ENCODE data around the gene EBF3. TPM values are rescaled to one million over a fixed set of nuclear protein-coding genes. Genes with fewer than 3 reads are reported as not detected.

The EBF3 gene
- total RNA-seq, 1 donor from 2014 or later = 0.82 TPM

DNA sequence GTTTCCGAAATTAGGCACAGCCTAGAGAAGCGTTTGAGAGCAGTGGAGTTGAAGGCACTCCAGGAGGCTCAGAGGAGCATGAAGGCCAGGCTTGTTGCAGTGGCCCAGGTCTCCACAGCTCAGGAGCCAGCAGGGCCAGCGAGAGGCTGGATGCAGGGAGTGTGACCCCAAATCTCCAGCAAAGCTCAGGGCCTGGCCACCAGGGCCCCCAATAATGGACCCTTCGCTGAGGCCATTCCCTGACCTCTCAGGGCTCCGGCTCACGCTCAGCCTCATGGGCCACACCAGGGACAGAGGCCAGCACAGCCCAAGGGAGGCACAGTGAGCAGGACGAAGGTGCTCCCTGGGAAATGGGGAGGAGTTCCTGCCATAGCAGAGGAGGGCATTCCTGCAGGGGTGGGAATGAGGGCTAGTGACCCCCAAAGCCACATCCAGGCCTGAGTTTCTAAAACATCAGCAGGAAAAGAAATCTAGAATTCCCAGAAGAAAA lies 47.5 kb downstream of the EBF3 start:
- FAIRE-seq = no peak
- no peak for DNase-seq (ENCODE audit: low spot score in 2 of 2)

DNA sequence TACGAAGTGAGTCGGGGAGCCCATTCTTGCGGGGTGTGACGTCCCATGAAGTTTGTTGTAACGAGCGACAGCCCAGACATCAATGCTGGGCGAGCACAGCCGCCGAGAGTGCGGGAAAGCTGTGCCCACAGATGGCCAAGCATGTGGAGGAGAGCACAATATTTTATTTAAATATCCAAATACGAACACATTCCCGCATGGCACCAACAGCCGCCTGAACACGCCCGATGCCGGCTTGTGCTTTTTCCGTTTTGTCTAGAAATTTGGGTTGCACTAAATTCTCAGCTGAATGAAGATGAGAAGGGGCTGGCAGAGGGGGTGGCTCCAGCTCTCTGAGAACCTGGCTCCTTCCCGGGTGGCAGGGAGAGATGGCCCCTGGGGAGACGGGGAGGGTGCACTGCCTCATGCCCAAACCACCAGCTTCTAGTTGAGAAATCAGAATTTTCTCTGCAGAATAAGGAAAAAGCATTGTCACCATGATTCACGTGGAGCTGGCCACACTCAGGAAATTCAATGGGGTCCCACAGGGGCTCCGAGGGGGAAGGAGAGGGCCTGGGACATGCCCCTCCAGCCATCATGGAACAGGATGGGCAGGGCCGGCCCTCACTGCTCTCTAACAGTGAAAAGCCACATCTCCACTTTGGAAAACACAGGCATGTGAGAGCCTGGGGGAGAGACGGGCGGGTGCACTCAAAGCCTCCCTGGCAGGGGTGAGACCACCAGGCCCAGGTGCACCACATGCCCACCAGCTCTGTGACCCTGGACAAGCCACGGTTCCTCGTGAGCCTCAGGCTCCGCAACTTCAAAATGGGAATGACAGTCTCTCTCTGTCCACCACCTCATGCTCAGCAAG lies 48.3 kb downstream of the EBF3 start:
- no peak for FAIRE-seq
- DNase-seq (ENCODE audit: low spot score in 2 of 2) = no peak

DNA sequence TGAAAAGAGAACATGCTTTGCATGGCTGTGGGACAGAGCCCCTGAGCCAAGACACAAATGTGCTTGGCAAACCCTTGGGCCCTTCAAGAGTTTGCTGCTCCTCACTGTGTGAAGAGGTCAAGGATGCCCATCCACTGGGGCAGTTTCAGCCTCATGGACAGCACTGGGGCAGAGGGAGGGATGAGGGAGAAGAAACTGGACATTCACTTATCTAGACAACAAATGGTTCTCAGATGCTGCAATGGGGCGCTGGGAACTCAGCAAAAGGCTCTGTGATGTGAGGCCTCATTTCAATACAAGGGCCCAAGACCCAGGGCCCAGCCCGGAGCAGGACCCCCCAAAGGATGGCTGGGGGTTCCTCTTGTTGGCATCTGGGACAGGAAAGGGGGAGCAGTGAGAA lies 49.1 kb downstream of the EBF3 start:
- no peak for DNase-seq (ENCODE audit: low spot score in 2 of 2)
- FAIRE-seq = no peak

DNA sequence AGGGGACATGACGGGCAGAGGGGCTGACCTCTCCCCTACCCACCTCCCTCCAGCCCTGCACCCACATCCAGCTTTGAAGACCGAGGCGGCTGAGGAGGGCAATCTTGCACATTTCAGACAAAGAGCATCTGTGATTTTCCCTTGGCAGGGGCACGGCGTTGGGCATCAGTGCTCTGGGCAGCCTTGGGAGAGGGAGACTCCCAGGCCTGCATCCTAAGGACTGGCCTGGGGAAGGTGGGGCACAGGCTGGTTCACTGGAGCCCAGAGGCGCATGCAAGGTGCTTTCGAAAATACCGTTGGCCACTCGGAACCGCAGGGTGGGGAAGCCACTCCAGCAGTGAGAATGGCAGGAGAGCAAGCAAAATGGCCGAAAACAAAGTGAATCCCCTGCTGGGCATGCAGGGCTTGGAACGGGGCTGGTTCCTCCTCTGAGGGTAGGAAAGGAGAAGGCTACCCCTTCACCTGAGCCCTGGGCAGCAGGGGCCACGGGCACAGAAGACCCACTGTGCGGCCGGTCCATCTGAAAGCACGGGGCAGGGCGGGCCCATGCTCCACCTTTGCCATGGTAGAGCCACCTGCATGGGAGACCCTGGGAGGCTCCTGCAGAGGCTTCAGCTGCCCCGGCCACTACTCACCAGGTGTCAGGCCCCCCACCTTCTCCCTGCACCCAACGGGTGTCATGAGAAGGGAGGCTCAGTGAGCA lies 49.8 kb downstream of the EBF3 start:
- no peak for FAIRE-seq
- DNase-seq (ENCODE audit: low spot score in 2 of 2) = no peak

DNA sequence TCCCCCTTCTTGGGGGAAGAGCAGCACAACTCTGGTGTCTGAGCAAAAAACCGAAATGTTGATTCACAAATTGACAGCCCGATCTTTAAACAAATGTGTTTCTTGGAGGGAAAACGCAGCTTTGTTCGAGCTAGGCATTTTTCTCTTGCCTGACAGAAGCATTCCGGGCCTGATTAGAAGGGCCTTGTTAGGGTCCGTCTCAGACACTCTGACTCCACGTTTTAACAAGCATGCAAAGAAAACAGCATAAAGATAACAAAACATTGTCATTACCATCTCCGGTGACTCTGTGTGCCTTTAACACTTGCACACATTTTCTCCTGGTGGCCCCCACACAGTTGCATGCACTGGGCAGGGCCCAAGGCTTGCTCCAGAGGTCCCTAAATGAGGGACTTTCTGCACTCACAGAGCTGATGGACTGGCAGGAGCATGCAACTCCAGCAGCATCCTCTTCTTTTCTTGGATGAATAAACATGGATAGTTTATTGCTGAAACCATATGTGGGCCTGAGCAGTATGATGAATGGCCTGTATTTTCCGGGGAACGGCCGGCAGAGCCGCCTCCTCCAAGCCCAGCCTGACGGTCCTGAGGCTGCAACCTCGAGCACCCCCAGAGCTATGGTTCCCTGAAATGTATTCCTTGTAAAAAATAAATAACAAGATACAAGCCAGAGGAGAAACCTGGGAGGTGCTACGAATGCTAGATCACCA lies 50.9 kb downstream of the EBF3 start:
- DNase-seq (ENCODE audit: low spot score in 2 of 2) (no peak), FAIRE-seq (no peak)

DNA sequence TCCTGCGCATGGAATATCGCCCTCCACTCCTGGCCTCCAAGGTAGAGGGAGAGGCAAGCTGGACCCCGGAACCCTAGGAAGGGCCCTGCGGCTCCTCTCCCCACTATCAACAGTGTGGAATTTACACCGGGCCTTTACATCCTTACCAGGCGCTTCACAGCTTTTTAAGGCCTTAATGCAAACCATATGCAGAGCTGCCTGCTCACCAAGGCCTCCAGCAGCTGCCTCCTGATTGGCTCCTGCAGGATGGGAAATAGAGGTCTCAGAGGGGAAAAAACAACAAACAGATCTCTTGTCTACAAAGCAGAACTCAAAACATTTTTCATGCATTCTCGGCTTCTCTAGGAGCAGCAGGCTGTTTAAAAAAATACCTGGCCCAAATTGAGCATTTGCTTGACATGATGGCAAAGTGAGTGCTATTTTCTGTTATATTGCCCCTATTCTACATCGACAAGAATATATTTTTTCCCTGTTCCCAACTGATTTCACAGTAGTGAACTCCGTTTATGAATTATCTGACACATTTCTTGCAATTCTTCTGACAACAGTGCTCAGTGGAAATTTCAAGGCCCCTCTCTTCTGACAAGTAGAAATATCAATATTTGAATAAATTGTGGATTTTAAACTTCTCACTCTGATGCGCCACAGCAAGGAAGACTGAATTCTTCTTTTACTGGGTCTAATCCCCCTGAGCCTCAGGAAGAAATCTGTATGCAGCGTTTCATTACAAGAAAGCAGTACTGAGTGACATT lies 51.7 kb downstream of the EBF3 start:
- FAIRE-seq (no peak), DNase-seq (ENCODE audit: low spot score in 2 of 2) (no peak)

DNA sequence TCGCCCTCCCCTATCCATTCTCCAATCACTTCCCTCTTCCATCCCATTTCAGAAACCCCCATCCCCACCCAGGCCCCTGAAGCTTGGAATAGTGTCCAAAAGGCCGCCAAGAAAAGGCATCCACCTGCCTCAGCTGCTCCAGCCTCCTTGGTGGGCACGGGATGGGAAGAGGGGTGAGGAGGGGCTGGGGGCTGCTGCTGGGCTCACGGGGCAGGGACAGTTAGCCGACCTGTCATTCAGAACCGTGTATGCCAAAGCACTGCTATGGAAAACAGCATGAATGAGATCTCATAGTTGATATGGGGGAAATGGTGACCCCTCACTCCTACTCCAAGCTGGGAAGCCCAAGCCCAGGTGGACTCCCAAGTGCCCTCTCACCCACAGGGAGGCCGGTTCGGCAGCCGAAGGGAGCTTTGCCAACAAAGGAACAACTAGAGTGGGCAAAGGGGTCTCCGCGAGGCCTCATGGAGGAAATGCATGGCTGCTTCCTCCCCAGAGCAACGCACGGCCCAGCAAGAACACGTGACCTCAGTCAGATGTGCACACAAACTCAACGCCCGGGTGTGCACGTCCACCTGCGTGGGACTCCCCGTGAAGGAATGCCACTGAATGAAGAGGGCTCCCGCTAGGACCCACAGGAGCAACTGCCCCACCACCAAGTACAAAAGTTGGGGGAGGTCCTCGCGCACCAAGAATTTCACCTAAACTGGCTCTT lies 52.5 kb downstream of the EBF3 start:
- no peak for DNase-seq (ENCODE audit: low spot score in 2 of 2)
- FAIRE-seq = no peak

DNA sequence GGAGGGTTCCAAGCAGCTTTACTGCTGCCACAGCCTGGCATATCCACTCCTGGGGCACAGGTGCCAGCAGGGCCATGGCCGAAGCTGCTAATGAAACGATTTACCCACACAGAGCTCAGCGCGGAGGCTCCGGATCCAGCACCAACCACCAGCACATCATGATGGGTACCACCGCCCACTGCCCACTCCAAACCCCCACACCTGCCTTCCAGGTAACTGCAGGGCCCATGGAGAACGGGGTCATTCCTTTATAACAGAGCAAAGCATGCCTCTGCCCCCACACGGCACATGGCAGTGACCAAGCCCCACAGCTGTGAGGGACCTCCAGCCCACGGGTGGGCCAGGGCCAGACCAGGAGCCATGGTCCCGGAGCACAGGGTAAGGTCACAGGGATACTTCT lies 53.2 kb downstream of the EBF3 start:
- FAIRE-seq (no peak), DNase-seq (ENCODE audit: low spot score in 2 of 2) (no peak)

DNA sequence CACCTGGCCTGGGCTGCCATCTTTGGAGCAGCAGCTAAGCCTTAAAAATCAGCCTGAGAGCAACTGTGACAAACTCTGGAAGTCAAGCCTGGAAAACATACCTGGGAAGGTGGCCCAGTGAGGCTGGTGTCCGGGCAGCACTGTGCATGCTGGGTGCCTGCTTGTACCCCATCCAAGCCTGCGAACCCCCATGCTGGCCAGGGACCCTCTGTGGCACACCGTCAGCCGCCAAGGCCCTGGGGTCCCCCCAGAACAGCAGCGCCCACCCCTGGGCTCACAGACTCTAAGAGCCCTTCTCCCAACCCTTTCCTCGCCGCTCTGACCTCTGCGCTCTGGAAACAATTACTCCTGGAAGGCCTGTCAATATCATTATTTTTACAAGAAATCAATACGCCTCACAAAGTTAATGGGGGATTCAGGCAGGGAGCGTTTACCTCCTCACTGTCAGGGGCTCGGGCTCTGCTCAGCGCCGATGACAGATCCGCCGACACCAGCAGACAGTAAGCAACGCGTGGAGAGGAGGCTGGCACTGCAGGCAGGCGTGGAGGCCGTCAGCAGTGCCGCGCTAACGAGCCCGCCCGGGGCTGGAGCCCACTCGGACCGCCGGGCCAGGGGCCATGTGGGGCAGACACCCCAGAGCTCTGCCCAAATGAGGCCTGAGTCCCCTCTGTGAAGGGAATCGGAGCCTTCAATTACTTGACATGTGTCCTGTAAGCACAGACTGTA lies 54.4 kb downstream of the EBF3 start:
- DNase-seq (ENCODE audit: low spot score in 2 of 2) = no peak
- FAIRE-seq = no peak

DNA sequence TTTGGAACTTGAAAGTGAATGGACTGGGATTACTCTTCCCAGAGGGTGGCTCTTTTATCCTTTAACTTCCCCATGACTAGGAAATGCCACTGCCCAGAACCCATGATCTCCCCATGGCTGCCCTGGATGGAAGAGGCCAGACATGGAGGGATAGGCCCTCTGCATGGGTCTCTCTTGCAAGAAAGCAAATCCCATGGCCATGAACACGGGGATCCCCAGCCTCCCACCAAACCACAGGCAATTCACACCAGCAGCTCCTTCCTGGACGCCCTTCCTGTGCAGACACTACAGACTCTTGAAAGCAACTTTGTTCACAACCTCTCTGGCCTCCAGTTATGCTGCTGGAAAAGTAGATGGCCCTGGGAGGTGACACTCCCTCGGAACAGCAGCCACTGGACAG lies 55.0 kb downstream of the EBF3 start:
- no peak for DNase-seq (ENCODE audit: low spot score in 2 of 2)
- FAIRE-seq = no peak

DNA sequence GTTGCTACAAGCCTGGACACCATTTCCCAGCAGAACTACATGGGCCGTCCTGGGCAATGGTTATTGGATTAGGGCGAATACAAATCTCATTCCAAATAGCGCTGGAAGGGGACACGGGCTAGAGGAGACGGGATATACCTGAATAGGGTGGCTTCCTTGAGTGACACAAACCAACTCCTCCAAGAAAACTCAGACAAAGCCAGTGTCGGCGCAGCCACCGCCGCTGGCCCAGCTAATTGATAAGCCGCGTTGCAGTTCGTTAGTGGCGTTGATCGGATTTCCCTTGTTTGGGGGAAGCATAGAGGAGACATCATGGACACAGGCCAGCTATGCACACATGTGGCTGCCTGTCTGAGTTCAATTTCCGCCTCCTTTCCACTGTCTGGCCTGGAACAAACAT lies 55.7 kb downstream of the EBF3 start:
- DNase-seq (ENCODE audit: low spot score in 2 of 2) = no peak
- no peak for FAIRE-seq

DNA sequence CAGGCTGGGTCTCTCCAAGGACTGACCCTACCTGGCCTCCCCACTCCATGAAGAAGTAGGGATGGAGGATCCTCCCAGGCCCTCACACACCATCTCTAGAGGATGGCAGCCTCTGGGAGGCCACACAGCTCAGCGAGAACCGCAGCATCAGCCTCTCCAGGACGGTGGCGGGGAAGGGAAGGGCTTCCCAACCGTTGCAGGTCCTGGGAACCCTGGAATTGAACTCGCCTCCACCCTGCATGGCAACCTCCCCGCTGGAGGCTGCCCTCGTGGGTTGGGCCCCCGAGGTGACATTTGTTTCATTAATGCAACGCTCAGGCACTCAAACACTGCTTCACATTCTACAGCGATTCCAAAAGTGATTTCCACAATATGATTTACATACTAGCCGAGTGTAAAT lies 58.5 kb downstream of the EBF3 start:
- FAIRE-seq (no peak), DNase-seq (ENCODE audit: low spot score in 2 of 2) (no peak)

DNA sequence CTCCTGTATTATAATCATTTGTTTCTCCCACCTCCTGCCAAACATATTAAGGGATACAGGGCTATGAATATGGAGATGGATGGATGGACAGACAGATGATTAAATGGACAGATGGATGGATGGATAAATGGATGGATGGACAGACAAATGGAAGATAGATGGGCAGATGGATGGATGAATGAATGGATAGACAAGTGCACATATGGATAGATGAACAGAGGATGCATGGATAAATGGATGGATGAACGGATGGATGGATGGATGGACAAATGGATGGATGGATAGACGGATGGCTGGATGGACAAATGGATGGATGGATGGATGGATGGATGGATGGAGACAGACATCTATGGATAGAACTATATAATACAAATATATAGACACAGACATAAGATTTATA lies 59.8 kb downstream of the EBF3 start:
- DNase-seq (ENCODE audit: low spot score in 2 of 2) (no peak), FAIRE-seq (no peak)

DNA sequence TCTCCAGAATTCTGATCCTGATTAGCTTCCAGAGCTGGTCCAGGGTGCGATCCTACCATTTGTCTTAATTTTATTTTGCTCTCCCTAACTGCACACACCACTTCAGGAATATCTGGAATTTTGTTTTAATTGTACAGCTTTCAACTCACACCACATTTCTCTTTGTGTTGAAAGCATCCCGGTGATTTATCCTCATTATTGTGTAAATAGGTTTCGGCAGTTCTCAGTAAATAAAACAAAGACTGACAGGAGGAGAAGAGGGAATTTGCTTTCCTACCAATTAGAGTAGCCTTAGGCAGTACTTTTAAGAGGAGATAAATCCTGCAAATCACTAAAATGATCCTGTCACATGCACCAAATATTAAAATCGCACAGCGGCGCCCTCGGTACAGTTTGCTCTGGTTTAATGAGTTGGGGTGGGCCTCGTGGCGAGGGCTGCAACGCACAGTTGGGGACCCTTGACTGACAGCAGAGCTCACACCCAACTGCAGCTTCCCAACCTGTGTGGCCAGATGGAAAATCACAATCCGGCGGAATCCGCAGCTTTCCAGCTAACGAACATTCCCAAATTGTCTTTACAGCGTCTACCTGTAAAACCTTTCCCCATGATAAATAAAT lies 62.6 kb downstream of the EBF3 start:
- FAIRE-seq (no peak), DNase-seq (ENCODE audit: low spot score in 2 of 2) (no peak)

DNA sequence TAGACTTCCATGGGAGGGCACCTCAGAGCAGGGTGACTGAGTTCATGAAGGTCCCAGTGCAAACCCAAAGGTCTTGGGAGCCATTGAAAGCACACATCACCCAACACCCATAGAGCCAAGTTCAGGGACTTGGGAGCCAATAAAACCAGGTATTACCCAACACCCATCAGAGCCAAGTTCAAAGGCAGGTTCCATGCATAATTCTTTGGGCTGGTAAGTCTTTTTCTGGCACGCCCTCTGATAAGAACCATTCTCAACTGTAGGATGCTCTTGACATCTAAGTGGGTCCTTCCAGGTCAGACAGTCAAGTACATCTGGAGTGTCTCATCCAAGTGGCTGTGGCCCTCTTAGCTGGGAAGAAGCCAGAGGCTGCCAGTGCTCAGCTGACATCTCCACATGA lies 63.2 kb downstream of the EBF3 start:
- no peak for DNase-seq (ENCODE audit: low spot score in 2 of 2)
- FAIRE-seq = no peak

DNA sequence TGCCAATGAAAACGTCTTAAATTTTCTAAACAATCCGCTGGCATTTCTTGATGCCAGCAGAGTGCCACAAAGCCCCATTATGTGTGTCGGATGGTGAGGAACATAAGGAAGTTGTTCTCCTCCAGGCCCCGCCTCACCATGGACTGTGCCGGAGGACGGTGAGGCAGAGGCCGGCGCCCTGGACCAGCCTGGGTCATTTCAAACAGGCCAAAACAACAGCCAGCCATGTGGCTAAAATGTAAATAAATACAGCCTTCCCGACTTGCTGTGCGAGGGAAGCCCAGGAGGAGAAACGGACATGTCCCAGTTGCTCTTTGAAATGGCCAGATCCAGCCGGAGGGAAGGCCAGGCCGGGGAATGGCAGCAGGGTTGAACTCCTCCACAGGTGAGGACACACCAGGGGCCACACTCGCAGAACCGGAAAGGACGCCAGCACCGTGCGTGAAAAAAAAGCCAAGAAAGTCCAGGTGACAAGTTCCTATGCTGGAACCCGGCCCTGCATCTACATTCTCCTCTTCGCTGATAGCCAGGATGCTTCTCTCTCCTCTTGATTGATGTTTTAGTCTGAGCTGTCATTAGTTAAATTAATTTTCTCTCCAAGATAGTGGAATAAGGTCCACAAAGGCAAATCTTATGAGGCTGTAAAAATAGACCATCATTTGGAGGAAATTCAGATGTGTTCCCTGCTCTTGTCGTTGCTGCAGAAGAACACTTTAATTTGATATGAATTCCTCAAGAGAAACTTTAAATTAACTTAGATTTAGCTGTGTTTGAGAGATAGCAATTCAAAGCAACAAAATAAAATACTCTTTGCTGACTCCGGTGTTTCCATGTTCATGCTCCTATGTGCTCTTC lies 64.6 kb downstream of the EBF3 start:
- FAIRE-seq (no peak), DNase-seq (ENCODE audit: low spot score in 2 of 2) (no peak)

DNA sequence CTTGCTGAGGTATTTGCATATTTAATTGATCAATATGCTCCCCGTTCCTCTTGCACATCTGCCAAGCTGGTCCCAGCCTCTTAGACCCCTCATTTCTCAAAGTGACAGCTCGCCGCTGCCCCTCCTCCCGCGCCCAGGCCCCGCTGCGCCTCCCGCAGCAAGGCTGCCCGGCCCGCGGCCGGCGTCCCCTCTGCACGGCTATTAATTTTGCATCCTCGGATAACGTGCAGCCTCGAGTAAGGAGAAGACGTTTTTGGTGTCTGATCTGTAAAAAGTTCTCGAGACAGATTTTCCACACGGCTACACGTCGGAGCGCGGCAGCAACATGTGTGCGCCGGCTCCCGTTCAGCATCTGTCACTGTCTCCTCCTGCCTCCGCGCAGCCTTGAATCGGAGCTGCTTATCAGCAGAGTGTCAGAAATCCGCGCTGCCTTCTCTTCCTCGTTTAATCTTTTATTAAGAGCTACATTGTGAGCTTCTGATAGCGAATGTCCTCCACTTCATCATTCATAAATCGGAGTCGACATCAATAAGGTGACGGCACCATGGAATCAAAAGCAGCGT lies 65.3 kb downstream of the EBF3 start:
- FAIRE-seq (no peak), DNase-seq (ENCODE audit: low spot score in 2 of 2) (no peak)
